Brain pericyte (primary cell): Measurements from ENCODE around the gene CERT1.

Experiments used
- DNase-seq: peaks from one replicate; pipeline ENCODE4 v3.0.0-alpha.2; 2012; ENCODE audit warnings: low read depth, low spot score

Gene CERT1

DNA sequence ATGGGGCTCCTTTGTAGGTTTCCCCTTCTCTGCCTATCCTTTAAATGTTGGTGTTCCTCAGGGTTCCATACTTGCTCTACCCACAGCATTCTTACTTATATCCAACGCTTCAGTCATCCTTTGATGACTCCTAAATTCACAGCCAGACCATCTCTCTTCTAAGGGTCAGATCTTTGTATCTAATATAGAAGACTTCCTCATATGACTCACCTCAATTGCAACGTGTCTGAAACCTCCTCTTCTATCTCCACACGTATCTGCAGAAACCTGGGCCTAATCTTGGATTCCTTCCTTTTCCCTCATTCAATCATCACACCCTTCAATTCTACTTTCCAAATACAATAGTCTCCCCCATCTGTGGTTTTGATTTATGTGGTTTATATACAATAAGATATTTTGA, 106.1 kb downstream of the CERT1 start:
- no peak for DNase-seq

DNA sequence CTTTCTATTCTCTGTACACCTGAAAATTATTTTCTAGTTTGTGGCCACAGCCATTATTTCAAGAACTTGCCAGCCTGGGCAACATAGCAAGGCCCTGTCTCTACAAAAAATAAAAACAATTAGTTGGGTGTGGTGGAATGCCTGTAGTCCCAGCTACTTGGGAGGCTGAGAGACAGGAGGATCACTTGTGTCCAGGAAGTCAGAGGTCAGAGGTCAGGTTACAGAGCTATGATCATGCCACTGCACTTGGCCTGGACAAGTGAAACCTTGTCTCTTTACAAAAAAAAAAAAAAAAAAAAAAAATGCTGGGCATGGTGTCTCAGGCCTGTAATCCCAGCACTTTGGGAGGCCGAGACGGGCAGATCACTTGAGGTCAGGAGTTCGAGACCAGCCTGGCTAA, 116.2 kb downstream of the CERT1 start:
- DNase-seq, result no peak

DNA sequence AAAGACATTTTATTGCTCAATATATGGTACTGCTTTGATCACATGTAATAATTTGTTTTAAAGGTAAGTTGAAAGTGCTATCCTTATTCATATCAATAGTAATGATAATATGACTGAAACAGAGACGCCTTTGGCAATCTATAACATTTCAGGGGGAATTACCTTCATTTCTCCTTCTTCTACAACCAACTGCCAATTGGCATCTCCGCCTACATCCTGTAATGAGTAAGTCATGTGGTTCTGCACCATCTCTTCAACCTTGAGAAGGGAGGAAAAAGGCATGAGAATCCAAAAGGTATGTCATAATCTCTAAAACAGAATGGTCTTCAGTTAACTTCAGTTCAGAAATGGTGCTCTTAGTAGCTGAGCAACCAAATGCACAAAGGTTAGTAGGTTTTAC, 122.0 kb downstream of the CERT1 start:
- no peak for DNase-seq

DNA sequence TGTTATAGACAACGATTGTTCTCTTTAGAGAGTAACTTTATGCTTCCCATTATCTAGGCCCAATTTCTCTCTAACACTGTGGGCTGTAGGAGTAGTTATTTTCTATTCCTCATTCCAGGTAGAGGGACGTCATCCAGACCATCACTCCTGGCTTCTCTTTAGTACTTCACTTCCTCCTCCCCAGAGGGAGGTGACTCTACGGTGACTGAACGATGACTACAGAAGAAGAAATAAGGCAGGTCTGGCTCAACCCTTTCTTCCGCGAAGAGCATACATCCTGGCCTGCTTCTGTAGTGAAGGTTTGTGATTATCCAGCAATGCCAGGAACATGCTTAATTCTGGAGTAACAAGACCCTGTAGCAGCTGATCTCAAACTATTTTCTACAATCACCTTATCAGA, 123.6 kb downstream of the CERT1 start:
- DNase-seq, result no peak

DNA sequence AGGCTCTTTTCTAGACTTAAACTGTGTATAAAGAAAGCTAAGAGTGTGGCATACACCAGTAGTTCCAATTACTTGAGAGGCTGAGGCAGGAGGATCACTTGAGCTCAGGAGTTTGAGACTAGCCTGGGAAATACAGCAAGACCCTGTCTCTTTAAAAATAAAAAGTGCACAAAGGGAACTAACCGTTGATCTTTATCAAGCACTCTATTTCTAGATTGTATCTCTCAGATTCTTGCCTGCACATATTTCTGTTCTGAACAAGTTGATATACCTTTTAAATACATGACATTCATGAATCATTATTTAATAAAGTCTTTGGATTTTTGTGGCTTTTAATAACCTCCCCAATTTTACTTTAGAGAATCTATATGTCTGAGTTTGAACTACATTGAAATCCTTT, 127.2 kb downstream of the CERT1 start:
- no peak for DNase-seq

DNA sequence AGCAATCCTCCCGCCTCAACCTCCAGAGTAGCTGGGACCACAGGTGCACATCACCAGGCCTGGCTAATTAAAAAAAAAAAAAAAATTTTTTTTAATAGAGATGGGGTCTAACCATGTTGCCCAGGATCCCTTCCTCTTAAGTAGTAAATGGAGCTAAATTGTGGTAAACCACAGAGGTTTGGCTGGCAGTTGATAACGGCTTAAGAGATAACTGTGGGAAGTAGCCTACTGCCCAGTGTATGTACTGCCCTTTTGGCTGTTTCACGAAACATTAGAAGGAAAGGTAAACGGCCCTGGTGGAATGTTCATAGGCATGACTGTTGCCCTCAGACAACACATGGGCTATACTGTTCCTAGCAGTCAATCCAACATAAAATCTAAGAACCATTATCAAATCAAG, 130.0 kb downstream of the CERT1 start:
- DNase-seq, result no peak

DNA sequence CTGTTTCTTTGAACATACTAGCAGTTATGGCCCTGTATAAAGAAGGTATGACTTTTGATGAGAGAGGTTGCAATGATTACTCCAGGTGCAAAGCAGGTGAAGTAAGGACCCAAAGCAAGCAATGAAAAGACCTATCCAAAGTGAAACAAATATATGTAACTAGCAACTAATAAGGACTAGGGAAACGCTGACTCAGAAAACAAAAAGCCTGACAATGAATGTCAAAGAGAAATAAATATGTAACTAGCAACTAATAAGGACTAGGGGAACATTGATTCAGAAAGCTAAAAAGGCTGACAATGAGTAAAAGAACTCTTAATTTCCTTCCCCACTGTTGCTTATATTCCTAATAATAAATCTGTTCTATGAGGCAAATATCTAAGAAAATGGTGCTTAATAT, 131.3 kb downstream of the CERT1 start:
- no peak for DNase-seq

DNA sequence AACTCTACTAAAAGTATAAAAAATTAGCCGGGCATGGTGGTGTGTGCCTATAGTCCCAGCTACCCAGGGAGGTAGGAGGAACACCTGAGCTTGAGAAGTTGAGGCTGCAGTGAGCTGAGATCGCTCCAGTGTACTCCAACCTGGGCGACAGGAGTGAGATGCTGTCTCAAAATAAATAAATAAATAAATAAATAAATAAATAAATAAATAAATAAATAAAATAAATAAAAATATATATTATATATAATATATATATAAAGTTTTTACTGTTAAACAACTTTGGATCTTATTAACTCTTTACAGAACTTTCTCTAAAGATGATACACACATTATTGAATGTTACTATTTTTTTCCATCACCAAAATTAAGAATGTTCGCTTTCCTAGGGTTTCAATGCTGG, 136.0 kb downstream of the CERT1 start:
- no peak for DNase-seq

DNA sequence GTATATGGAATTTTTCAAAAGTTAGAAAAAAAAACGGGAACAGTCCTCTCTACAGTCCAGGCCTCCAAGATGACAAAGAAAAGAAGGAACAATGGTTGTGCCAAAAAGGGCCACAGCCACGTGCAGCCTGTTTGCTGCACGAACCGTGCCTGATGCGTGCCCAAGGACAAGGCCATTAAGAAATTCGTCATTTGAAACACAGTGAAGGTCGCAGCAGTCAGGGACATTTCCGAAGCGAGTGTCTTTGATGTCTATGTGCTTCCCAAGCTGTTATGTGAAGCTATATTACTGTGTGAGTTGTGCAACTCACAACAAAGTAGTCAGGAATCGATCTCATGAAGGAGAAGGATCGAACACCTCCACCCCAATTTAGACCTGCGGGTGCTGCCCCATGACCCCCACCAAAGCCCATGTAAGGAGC, 137.0 kb downstream of the CERT1 start:
- no peak for DNase-seq

DNA sequence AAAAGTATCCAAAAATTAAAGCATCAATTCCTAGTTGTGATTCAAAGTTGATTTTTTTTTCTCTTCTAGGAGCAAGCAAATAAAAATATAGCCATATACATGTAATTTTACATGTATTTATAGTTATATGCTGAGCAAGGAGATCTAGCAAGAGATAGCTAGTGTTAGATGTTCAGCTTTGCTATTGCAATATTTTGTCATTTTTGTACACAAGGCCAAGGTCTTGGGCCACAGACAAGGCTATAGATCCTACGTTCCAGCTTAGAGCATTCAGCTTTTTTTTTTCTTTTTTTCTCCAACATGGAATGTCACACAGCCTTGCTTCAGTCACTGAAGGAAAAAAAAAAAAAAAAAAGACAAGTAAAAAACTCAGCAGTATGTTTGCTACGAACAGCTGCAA, 137.6 kb downstream of the CERT1 start:
- DNase-seq, result no peak

DNA sequence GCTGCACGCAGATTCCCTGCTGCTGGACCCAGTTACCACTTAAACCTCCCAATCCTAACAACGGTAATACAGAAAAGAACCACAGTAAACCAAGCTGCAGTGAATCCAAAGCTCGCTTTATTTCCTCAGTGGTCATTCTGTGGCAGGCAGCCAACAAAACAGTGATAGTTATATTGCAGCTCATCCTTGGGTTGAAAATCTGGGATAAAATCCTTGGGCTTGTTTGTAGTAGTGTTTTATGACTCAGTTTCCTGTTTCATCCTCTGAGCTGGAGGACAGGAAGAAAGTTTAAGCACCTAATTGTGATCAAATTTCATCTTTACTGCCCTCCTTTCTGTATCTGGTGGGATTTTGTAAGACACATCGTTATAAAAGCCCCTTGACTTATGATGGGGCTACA, 143.0 kb downstream of the CERT1 start:
- no peak for DNase-seq

DNA sequence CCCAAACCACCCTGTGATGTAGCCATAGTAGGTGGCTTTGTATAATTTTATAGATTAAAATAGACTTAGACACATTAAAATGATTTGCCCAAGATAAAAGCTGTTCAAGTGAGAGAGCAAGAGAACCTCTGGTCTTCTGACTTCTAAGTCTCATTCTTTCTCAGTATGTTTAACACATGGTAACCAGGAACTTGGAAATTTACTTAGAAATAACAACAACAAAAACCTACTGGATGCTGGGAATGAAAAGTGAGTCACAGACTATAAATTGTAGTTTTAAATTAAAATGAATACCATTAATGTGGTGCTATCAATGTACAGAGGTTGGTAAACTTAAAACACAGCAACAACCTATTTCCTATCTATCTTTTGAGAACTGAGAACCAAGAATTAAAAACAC, 144.0 kb downstream of the CERT1 start:
- no peak for DNase-seq

DNA sequence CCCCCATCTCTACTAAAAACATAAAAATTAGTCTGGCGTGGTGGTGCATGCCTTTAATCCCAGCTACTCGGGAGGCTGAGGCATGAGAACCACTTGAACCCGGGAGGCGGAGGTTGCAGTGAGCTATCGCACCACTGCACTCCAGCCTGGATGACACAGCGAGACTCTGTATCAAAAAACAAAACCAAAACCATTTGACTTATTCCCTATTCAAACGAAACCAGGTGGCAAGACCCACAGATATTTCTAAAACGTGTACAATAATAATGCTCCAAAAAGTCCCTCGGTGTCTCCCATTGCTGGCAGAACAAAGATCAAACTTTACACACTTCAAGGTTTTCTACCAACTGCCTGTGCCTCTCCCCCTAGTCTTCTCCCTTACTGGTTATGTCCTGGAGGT, 144.6 kb downstream of the CERT1 start:
- DNase-seq, result no peak

DNA sequence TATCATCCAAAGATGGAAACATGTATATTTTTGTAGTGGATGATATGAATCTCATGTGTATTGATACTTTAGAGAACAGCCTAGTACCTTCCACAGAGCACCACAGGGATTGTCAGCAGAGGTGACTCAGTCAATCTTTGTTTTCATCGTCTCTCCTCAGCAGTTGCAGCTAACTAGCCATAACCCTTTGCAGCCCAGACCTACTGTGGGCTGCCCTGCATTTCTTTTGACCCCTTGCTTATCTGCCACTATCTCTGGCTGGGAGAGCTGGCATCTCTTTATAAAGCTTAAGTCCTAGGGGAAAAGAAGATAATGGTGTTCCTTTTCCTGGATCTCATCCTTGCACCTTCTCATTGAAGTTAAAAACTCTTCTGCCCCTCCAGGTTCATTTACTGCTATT, 145.7 kb downstream of the CERT1 start:
- no peak for DNase-seq

DNA sequence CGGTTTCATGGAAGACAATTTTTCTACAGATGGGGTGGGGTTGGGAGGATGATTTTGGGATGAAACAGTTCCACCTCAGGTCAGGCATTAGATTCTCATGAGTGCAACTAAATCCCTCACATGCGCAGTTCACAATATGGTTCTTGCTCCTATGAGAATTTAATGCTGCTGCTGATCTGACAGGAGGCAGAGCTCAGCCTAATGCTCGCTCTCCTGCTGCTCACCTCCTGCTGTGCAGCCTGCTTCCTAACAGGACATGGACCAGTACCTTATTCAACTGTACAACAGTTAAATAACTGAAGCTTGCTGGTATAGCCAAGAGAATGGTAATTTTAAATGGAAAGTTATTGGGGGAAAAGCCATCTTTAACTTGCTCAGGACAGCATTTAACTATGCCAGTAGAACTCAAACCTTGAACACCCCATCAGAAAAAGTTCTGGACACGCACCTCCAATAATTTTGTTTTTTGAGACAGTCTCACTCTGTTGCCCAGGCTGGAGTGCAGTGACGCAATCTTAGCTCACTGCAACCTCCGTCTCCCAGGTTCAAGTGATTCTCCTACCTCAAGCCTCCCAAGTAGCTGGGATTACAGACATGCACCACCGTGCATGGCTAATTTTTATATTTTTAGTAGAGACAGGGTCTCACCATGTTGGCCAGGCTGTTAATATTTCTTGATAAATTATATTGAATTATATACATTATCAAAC, 146.7 kb downstream of the CERT1 start:
- no peak for DNase-seq

DNA sequence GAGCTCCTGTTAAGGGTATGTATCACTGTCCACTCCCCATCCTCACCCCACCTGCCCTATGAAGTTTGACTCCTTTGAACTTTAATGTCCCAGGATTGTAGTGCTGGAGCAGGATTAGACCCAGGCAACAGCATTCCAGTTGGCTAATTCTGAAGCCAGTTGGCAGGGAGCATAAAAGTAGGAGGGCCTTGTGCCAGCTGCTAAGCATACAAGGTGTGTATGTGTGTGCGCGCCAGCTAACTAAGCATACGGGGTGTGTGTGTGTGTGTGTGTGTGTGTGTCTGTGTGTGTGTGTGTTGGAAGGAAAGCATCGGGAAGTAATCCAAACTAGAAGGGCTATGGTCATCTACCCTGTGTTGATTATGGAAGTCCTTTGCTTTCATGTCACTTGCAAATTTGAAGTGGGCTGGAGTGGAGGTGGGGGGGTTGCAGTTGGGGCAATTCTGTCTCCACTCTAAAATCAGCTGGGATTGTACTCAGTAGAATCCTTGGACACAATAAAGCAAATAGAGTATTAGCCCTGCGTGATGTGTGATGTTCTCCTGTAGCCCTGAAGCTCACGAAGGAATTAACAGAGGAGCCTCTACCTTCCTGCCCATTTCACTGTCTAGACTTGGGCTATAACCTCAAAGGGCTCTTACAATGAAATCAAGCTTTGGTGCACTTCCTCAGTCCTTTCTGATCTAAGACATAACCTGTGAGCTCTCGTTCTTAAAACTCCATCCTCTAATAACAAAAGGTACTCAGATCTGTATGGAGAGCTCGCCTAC, 147.5 kb downstream of the CERT1 start:
- DNase-seq, result no peak

DNA sequence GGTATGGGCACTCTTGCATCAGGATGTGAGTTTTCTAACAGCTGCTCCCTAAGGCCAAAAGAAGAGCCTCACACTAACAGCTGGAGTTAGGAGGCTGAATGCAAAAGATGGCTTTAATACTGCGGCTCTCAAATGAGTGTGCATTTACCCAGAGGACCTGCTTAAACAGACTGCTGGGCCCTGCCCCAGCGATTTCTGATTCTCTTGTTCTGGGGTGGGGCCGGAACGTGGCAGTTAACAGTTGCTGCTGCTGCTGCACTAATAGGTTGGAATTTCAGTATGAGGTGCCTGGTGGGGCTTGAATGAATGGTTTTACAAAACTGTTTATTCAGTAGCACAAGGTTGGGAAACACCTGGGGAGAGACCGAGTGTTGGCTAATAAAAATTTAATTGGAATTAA, 148.3 kb downstream of the CERT1 start:
- no peak for DNase-seq

DNA sequence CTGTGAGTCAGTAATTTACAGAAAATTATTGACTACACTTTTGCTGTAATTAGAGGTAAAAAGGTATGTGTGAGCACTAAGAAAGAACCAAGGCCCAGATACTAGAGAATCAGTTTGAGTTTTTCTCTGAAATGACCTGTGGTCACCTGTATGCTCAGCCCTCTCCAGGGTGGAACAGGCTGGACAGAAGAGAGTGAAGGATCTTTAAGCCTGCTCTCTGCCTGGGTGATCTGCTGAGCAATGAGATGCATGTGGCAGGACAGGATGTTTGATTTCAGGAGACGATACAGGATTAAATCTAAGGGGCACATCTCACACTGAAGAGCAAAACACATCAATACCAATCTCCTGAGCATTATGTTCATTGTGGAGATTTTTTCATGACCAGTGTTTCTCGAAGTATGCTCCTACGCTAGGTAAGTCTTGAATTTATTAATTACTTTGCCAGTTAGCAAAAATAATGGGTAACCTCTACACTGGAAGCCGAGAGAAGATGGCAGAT, 148.9 kb downstream of the CERT1 start:
- DNase-seq, result no peak

DNA sequence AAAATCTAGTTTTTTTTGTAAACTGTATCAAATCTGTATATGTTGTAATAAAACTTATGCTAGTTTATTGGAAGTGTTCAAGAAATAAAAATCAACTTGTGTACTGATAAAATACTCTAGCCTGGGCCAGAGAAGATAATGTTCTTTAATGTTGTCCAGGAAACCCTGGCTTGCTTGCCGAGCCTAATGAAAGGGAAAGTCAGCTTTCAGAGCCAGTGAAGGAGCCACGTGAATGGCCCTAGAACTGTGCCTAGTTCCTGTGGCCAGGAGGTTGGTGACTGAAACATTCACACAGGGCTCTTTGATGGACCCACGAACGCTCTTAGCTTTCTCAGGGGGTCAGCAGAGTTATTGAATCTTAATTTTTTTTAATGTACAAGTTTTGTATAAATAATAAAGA, 150.1 kb downstream of the CERT1 start:
- no peak for DNase-seq

DNA sequence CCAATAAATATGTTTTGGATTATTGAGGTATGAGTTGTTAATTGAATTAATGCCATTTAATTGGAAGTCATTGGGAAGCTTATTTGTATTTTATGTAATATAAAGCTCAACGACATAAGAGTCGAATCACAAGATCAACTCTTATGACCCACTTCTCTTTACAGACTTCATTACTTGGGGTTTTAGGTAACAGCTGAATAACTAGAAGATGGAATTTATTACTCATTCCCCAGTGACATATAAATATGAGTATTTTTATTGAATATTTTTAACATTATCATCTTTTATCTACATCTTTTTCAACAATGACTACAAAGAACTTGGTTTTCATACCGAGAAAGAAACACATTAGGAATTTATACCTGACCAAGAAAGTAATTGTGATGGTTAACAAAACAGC, 153.3 kb downstream of the CERT1 start:
- DNase-seq, result no peak

DNA sequence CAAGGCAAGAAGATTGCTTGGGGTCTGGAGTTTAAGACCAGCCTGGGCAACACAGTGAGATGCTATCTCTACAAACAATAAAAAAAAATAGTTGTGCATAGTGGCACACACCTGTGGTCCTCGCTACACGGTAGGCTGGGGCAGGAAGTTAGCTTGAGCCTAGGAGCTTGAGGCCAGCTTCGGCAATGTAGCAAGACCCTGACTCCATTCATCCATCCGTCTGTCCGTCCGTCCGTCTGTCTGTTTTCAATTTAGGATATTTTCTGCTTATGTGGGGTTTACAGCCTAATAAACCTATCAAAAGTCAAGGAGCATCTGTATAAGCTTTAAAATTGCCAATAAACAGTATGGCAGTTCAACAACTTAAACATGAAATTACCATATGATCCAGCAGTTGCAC, 154.7 kb downstream of the CERT1 start:
- DNase-seq, result no peak

DNA sequence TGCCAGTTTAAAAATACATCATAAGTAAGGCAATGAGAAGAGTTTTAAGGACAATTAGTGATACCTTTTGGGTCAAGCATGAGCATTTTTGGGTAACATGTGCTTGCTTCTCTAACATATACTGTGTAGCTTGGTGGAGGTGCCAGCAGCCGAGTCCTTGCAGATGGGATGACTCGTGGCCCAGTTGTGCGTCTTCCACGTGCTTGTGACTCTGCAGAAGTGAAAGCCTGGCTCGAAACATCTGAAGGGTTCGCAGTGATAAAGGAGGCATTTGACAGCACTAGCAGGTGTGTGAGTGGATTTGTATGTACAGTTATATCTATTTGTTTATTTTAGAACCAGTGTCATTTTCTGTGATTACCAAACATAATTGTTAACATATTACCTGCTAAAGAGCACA, 156.2 kb downstream of the CERT1 start:
- no peak for DNase-seq
